ENCODE data around the gene VAV1. TPM values are rescaled to one million over a fixed set of nuclear protein-coding genes. Genes with fewer than 3 reads are reported as not detected.

VAV1 gene
- total RNA-seq, 4 donors from 2014 or later, result 4.0 to 16.2 (median 5.8) TPM

DNA sequence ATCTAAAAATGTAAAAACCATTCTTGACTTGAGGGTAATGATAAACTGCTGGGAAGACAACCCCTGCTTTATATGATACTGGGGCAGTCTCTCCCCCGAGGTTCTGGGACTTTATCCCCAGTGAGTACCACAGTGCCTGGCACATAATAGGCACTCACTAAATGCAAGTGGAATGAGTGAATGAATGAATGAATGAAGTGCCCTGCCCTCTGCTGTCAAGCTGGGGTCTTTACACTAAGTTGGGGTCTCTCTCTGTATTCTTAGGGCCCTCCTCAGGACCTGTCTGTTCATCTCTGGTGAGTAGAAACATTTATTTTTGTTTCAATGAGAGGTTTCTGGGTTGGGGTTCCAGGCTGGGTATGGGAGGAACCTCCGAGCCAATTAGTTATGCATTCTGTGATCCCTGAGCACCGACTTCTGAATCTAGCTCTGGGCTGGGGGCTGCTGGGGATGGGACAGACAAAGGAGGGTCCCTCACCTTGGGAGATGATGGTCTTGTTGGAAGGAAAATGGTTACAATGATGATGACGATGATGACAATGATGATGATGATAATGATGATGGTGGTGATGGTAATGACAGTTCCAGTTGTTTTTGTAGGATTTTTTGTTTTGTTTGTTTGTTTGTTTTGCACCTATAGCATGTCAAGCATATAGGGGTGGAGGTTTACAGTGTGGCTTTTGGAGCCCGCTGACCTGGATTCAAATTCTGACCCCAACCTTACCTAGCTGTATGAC lies 70.5 kb downstream of the VAV1 start:
- Histone ChIP-seq H3K4me3 (no peak overlapping the region), H3K27ac (no peak overlapping the region), H3K4me1 (no peaks in the 10 kb centered on the region), H3K36me3 (no peaks in the 10 kb centered on the region), H3K27me3 (no peaks in the 10 kb centered on the region), H3K9me3 (no peaks in the 10 kb centered on the region)
- TF ChIP-seq, protein P1, sequence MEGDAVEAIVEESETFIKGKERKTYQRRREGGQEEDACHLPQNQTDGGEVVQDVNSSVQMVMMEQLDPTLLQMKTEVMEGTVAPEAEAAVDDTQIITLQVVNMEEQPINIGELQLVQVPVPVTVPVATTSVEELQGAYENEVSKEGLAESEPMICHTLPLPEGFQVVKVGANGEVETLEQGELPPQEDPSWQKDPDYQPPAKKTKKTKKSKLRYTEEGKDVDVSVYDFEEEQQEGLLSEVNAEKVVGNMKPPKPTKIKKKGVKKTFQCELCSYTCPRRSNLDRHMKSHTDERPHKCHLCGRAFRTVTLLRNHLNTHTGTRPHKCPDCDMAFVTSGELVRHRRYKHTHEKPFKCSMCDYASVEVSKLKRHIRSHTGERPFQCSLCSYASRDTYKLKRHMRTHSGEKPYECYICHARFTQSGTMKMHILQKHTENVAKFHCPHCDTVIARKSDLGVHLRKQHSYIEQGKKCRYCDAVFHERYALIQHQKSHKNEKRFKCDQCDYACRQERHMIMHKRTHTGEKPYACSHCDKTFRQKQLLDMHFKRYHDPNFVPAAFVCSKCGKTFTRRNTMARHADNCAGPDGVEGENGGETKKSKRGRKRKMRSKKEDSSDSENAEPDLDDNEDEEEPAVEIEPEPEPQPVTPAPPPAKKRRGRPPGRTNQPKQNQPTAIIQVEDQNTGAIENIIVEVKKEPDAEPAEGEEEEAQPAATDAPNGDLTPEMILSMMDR (IDR thresholded peaks at IDR 0.05), result no peak
- TF ChIP-seq EP300 (IDR thresholded peaks at IDR 0.05) (no peak), POLR2A (IDR thresholded peaks at IDR 0.05) (no peak)
- WGBS, 2 donors, result 69 to 75% methylated on average over 5 of the region's 5 CpGs
- DNase-seq (ENCODE audit: low spot score in 2 of 2), result no peak

DNA sequence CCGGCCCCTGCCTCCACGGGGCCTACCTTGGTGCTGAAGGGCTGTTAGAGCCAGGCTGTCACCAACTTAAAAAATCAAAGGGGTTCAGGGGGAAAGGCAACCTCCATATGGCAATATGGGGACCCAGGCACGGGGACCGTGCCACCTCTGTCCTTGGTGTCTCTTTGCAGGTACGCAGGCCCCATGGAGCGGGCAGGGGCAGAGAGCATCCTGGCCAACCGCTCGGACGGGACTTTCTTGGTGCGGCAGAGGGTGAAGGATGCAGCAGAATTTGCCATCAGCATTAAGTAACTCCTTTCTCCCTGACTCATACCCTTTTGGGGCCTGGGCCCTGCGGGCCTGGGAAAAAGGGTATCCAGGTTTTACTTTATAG lies 75.3 kb downstream of the VAV1 start:
- 88 to 97% methylated on average over 11 of the region's 11 CpGs for WGBS, 2 donors
- H3K27me3 ChIP-seq, result no peaks in the 10 kb centered on the region
- TF ChIP-seq POLR2A (IDR thresholded peaks at IDR 0.05) (no peak), EP300 (IDR thresholded peaks at IDR 0.05) (no peak)
- TF ChIP-seq, protein P1 (IDR thresholded peaks at IDR 0.05), result no peak
- no peak overlapping the region for H3K27ac ChIP-seq
- no peak for DNase-seq (ENCODE audit: low spot score in 2 of 2)
- no peaks in the 10 kb centered on the region for H3K9me3 ChIP-seq
- no peaks in the 10 kb centered on the region for H3K36me3 ChIP-seq
- no peaks in the 10 kb centered on the region for H3K4me1 ChIP-seq
- H3K4me3 ChIP-seq, result no peak overlapping the region

DNA sequence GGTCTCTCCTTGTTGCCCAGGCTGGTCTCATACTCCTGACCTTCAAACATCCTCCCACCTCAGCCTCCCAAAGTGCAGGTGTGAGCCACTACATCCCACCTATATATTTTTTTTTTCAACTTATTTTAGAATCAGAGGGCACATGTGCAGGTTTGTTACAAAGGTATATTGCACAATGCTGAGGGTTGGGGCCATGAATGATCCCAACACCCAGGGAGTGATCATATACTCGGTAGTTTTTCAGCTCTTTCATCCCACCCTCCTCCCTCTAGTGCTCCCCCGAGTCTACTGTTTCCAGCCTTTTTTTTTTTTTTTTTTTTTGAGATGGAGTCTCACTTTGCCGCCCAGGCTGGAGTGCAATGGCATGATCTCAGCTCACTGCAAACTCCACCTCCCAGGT lies 76.5 kb downstream of the VAV1 start:
- no peak for DNase-seq (ENCODE audit: low spot score in 2 of 2)
- Histone ChIP-seq H3K36me3 (no peaks in the 10 kb centered on the region), H3K27me3 (no peaks in the 10 kb centered on the region), H3K27ac (no peak overlapping the region), H3K4me3 (no peak overlapping the region), H3K4me1 (no peaks in the 10 kb centered on the region), H3K9me3 (no peaks in the 10 kb centered on the region)
- 73 to 88% methylated on average over 3 of the region's 3 CpGs for WGBS, 2 donors
- TF ChIP-seq POLR2A (IDR thresholded peaks at IDR 0.05) (no peak), EP300 (IDR thresholded peaks at IDR 0.05) (no peak)
- TF ChIP-seq, protein P1 (IDR thresholded peaks at IDR 0.05), result no peak

DNA sequence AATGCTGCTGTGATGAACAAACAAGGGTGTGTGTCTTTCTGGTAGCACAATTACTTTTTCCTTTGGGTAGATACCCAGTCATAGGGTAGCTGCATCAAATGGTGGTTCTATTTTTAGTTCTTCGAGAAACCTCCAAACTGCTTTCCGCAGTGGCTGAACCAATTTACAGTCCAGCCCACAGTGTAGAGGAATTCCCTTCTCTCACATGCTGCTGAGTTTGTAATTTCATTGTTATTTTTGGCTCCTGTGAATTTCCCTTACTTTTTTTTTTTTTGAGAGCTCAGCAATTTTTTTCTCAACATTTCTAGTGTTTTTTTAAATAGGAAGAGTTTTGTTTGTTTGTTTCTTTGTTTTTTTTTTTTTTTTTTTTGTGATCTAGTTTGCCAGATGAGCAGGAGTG lies 77.4 kb downstream of the VAV1 start:
- WGBS, 2 donors, result 34 to 40% methylated on average over 2 of the region's 2 CpGs
- TF ChIP-seq, protein P1 (IDR thresholded peaks at IDR 0.05), result no peak
- TF ChIP-seq POLR2A (IDR thresholded peaks at IDR 0.05), result no peak
- no peak for TF ChIP-seq EP300 (IDR thresholded peaks at IDR 0.05)
- H3K9me3 ChIP-seq, result no peaks in the 10 kb centered on the region
- H3K4me3 ChIP-seq, result no peak overlapping the region
- no peak for DNase-seq (ENCODE audit: low spot score in 2 of 2)
- H3K4me1 ChIP-seq, result no peaks in the 10 kb centered on the region
- no peak overlapping the region for H3K27ac ChIP-seq
- no peaks in the 10 kb centered on the region for H3K36me3 ChIP-seq
- no peaks in the 10 kb centered on the region for H3K27me3 ChIP-seq

DNA sequence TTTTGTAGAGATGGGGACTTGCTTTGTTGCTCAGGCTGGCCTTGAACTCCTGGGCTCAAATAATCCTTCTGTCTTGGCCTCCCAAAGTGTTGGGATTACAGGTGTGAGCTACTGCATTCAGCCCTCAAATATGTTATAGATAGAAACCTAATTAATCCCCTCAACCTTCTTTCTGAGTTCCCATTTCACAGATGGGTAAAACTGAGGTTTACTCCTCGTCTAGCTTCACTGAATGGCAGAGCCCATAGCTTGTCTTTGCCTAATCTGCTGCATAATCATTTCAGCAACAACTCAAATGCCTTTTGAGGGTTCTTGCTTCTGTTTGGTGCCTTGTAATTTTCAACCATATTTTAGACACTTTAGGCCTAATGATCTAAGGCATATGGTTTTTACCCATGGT lies 78.9 kb downstream of the VAV1 start:
- Histone ChIP-seq H3K4me3 (no peak overlapping the region), H3K27me3 (no peaks in the 10 kb centered on the region), H3K9me3 (no peaks in the 10 kb centered on the region), H3K4me1 (no peaks in the 10 kb centered on the region), H3K27ac (no peak overlapping the region), H3K36me3 (no peaks in the 10 kb centered on the region)
- WGBS, 2 donors, result 17 to 56% methylated on average over 1 of the region's 1 CpG
- TF ChIP-seq EP300 (IDR thresholded peaks at IDR 0.05), result no peak
- TF ChIP-seq POLR2A (IDR thresholded peaks at IDR 0.05), result no peak
- TF ChIP-seq, protein P1 (IDR thresholded peaks at IDR 0.05), result no peak
- no peak for DNase-seq (ENCODE audit: low spot score in 2 of 2)

Data from tibial nerve (tissue), 4 donors.